ENCODE data around the gene ZDHHC7. TPM values are rescaled to one million over a fixed set of nuclear protein-coding genes. Genes with fewer than 3 reads are reported as not detected.
A peak's percentile ranks its signal among the peaks of the same experiment; 100 is the strongest.
"Not testable (repeated sequence)": the region's sequence is repeated elsewhere in the genome, so short reads cannot be mapped to it uniquely, and the experiment has no call there.

Gene ZDHHC7
- total and polyA plus RNA-seq, 2 donors, result 31.1 to 49.7 TPM

DNA sequence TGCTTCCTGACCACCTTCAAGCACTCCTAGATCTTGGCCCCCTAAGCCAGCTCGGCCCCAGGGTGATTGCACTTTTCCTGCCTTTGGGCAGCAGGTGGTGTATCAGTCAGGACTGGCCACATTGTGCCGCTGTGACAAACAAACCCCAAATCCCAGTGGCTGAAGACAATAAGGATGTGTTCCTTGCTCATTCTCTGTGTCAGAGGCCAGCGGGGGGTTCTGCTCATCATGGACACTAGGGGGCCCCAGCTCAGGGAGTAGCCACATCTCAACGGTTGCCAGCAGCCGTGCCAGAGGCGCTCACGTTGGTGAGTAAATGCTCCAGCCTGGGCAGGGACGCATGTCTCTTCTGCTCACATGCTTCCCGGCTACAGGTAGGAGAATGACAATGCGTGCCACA, 60.4 kb downstream of the ZDHHC7 start:
- no peaks in the 10 kb centered on the region for H3K36me3 ChIP-seq (ENCODE audit: insufficient read depth)
- H3K4me3 ChIP-seq (ENCODE audit: low read depth, low read length), result no peak overlapping the region
- no peak for DNase-seq (ENCODE audit: extremely low spot score)
- no peak overlapping the region for H3K27ac ChIP-seq (ENCODE audit: low read depth)
- WGBS, result 88% methylated on average over 10 of the region's 10 CpGs
- no peaks in the 10 kb centered on the region for H3K4me1 ChIP-seq (ENCODE audit: insufficient read depth)

DNA sequence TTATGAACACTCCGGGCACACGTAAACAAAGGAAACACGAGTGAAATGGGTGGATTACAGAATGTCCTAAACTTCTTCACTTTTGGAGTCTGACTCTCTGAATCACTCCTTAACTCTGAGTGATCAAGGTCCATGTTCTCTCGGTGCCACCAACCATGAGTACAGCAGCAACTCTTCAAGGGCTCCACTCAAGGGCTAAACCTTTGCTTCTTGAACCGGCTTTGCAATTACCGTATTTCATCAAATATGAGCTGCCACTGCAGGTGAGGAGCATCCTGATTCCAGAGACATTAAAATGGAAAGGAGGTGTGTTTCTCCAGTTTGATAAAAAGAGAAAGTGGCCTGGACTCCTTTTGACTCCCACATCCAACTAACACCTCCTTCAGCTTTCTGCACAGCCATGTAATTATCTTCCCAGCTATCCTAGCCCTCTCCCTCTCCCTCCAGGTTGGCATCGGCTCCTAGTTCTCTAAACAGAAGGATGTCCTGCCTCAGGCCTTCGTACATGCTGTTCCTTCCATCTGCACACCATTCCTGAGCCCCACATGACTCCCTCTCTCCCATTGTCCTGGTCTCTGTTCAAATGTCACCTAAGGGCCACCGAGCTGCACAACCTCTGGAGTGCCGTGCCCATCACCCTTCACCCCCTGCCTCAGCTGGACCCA, 61.4 kb downstream of the ZDHHC7 start:
- Histone ChIP-seq H3K4me1 (ENCODE audit: insufficient read depth) (no peaks in the 10 kb centered on the region), H3K27ac (ENCODE audit: low read depth) (no peak overlapping the region), H3K4me3 (ENCODE audit: low read depth, low read length) (no peak overlapping the region), H3K36me3 (ENCODE audit: insufficient read depth) (no peaks in the 10 kb centered on the region)
- 65% methylated on average over 10 of the region's 10 CpGs for WGBS
- DNase-seq (ENCODE audit: extremely low spot score), result no peak

DNA sequence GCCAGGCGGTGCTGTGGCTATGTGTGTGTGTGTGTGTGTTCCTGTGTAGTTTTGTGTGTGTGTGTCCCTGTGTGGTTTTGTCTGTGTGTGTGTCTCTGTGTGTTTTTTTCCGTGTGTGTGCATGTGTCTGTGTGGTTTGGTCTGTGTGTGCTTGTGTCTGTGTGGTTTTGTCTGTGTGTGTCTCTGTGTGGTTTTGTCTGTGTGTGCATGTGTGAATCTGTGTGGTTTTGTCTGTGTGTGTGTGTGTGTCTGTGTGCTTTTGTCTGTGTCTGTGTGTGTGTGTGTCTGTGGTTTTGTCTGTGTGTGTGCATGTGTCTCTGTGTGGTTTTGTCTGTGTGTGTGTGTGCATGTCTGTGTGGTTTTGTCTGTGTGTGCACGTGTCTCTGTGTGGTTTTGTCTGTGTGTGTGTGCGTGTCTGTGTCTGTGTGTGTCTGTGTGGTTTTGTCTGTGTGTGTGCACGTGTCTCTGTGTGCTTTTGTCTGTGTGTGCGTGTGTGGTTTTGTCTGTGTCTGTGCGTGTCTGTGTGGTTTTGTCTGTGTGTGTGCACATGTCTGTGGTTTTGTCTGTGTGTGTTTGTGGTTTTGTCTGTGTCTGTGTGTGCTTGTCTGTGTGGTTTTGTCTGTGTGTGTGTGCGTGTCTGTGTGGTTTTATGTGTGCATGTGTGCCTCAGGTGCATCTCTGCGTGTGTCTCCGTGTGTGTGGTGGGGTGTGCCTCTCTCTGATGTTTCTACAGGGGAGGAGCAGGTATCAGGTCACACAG, 62.3 kb downstream of the ZDHHC7 start:
- Histone ChIP-seq H3K4me3 (ENCODE audit: low read depth, low read length) (no peak overlapping the region), H3K4me1 (ENCODE audit: insufficient read depth) (no peaks in the 10 kb centered on the region), H3K27ac (ENCODE audit: low read depth) (no peak overlapping the region), H3K36me3 (ENCODE audit: insufficient read depth) (no peaks in the 10 kb centered on the region)
- 71% methylated on average over 10 of the region's 10 CpGs for WGBS
- no peak for DNase-seq (ENCODE audit: extremely low spot score)

DNA sequence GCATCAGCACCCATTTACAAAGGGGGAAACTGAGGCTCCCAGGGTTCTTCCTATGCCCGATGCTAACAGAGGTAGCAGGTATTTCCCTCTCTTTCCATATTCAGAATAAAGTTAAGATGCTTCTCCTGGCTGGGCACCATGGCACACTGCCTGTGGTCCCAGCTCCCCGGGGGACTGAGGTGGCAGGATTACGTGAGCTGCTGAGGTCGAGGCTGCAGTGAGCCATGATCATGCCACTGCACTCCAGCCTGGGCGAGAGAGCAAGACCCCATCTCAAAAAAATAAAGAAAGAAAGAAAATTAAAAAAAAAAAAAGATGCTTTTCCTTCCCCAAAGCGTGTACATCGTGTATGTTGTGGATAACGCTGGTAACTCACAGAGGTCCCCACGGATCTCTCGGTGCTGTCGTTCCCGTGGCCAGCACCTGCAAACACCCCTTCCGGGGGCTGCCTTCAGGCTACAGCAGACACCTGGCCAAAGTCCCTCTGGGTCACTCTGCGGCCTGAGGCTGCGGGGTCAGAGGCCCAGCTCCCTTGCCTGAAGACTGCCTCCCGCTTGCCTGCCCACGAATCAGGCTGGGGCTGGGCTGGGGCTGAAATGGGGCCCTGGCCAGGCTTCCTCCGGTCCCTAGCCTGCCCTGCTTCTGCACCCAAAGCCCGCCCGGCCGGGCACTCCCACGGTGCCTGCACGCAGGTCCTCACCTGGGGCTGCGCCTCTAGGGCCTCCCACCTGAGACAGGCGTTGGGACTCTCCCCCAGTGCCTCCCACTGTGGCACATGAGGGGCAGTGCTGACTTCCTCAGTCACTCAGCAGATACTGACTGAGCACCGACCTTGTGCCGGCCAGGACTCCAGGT, 63.1 kb downstream of the ZDHHC7 start:
- H3K4me3 ChIP-seq (ENCODE audit: low read depth, low read length), result no peak overlapping the region
- H3K4me1 ChIP-seq (ENCODE audit: insufficient read depth), result no peaks in the 10 kb centered on the region
- H3K27ac ChIP-seq (ENCODE audit: low read depth), result no peak overlapping the region
- WGBS, result 90% methylated on average over 27 of the region's 27 CpGs
- no peaks in the 10 kb centered on the region for H3K36me3 ChIP-seq (ENCODE audit: insufficient read depth)
- DNase-seq (ENCODE audit: extremely low spot score), result no peak

DNA sequence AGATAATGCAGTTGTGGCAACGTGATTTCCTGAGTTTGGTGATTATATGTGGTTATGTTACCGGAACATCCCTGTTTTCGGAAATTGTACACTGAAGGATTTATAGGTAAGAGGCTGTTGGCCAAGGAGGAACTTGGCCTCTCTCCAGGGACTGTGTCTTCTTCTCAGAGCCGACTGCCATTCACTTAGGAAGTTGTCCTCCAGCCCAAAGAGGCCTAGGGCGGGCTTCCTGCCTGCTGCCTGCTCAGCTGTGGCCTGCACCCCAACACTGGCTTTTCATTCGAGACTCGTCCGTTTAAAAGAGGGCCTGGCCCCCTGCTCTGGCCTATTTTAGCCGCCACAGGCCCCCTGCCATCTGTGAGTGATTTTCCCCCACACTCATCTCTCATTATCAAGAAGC, 64.3 kb downstream of the ZDHHC7 start:
- no peaks in the 10 kb centered on the region for H3K36me3 ChIP-seq (ENCODE audit: insufficient read depth)
- 46% methylated on average over 9 of the region's 9 CpGs for WGBS
- DNase-seq (ENCODE audit: extremely low spot score), result no peak
- H3K4me3 ChIP-seq (ENCODE audit: low read depth, low read length), result no peak overlapping the region
- H3K27ac ChIP-seq (ENCODE audit: low read depth), result no peak overlapping the region
- H3K4me1 ChIP-seq (ENCODE audit: insufficient read depth), result no peaks in the 10 kb centered on the region

DNA sequence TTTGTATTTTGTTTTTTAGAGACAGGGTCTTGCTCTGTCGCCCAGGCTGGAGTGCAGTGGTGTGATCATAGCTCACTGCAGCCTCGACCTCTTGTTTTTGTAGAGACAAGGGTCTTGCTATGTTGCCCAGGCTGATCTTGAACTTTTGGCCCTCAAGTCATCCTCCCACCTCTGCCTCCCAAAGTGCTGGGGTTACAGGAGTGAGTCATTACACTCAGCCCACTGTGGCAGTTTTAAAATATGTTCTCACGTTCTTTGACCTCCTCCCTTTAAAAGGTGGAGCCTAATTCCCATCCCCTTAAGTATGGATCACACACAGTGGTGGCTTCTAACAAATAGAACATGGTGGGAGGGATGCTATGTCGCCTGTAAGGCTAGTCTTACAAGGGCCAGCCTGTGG, 67.7 kb downstream of the ZDHHC7 start:
- no peaks in the 10 kb centered on the region for H3K36me3 ChIP-seq (ENCODE audit: insufficient read depth)
- no peak overlapping the region for H3K27ac ChIP-seq (ENCODE audit: low read depth)
- WGBS, result 89% methylated on average over 4 of the region's 4 CpGs
- no peak overlapping the region for H3K4me3 ChIP-seq (ENCODE audit: low read depth, low read length)
- no peak for DNase-seq (ENCODE audit: extremely low spot score)
- H3K4me1 ChIP-seq (ENCODE audit: insufficient read depth), result no peaks in the 10 kb centered on the region

DNA sequence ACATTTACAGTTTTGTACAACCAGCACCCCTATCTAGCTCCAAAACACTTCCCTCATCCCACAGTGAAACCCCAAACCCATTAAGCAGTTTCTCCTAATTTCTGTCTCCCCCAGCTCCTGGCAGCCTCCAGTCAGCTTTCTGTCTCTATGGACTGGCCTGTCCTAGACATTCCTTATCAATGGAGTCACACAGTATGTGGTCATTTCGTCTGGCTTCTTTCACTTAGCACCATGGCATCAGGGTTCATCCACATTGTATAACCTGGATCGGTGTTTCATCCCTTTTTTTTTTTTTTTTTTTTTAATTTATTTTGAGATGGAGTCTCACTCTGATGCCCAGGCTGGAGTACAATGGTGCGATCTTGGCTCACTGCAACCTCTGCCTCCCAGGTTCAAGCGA, 68.5 kb downstream of the ZDHHC7 start:
- no peak for DNase-seq (ENCODE audit: extremely low spot score)
- no peak overlapping the region for H3K27ac ChIP-seq (ENCODE audit: low read depth)
- 95% methylated on average over 4 of the region's 4 CpGs for WGBS
- no peaks in the 10 kb centered on the region for H3K4me1 ChIP-seq (ENCODE audit: insufficient read depth)
- H3K4me3 ChIP-seq (ENCODE audit: low read depth, low read length), result no peak overlapping the region
- H3K36me3 ChIP-seq (ENCODE audit: insufficient read depth), result no peaks in the 10 kb centered on the region

DNA sequence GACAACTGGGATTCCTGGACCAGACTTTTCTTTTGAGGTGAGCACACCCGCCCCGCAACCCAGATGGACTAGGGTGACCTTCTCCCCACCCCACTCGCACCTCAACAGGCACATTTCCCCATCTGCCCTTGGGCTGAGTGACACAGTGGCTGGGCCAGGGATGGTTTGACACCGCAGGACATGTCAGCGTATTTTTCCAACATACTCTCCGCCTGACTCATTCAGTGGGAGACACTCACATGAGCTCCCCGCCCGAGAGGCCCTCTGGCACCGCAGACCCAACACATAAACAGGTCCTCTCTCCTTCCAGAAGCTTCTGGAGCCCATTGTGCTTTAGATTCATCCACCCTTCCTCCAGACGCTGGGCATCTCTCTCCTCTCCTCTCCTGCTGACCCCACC, 69.4 kb downstream of the ZDHHC7 start:
- no peak for DNase-seq (ENCODE audit: extremely low spot score)
- Histone ChIP-seq H3K4me3 (ENCODE audit: low read depth, low read length) (no peak overlapping the region), H3K36me3 (ENCODE audit: insufficient read depth) (no peaks in the 10 kb centered on the region), H3K27ac (ENCODE audit: low read depth) (no peak overlapping the region), H3K4me1 (ENCODE audit: insufficient read depth) (no peaks in the 10 kb centered on the region)
- WGBS, result 82% methylated on average over 10 of the region's 10 CpGs

DNA sequence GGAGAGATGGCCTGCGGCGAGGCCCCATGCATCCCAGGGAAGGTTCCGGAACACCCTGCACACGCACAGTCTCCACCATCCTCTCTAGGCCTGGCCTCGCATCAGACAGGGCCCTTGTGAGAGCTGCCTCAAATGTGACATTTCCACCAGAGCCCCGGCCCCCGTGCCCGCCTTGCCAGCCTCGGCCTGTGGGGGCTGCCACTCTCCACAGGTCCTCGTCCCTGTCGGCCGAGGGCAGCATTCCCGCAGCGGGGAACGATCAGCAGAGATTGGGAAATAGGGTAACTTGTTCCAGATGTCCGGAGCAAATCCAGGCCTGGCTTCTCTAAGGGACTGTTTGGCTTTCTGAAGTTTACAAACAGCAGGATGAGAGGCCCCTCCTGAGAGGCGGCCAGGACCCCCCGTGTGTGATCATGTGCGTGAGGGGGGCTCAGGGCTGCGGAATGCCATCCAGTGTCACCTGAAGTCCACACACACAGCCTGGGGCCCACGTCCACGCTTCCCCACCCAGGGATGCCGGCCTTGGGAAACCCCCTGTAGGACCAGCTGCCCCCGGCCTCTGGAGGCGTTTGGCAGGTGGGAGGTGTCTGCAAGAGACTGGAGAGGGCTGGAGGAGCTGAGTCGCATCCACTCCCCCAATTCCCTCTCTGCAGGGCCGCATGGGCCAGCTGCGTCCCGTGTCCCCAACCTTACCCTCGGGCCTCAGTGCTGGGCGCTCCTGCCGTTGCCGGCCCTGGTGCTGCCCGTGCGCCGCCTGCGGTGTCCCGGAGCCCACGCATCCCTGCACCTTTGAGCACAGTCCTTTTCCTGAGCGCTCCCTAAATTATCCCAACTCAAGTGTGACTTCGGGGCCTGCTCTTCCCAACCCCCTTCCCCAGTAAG, 70.4 kb downstream of the ZDHHC7 start:
- Histone ChIP-seq H3K4me3 (ENCODE audit: low read depth, low read length) (no peak overlapping the region), H3K4me1 (ENCODE audit: insufficient read depth) (no peaks in the 10 kb centered on the region), H3K27ac (ENCODE audit: low read depth) (peak overlapping the region; percentile 55), H3K36me3 (ENCODE audit: insufficient read depth) (no peaks in the 10 kb centered on the region)
- WGBS, result 70% methylated on average over 41 of the region's 41 CpGs
- no peak for DNase-seq (ENCODE audit: extremely low spot score)

DNA sequence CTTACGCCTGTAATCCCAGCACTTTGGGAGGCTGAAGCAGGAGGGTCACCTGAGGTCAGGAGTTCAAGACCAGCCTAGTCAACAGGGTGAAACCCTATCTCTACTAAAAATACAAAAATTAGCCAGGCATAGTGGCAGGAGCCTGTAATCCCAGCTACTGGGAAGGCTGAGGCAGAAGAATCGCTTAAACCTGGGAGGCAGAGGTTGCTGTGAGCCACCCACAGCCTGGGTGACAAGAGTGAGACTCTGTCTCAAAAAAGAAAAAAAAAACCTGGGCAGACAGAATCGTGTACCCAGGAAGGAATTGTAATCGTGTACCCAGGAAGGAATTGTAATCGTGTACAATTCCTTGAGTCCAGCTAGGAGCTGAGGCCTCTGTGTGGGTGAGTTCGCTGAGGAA, 72.7 kb downstream of the ZDHHC7 start:
- not testable (repeated sequence) for DNase-seq (ENCODE audit: extremely low spot score); H3K36me3 ChIP-seq (ENCODE audit: insufficient read depth); H3K4me1 ChIP-seq (ENCODE audit: insufficient read depth); H3K27ac ChIP-seq (ENCODE audit: low read depth); H3K4me3 ChIP-seq (ENCODE audit: low read depth, low read length)
- 84% methylated on average over 6 of the region's 6 CpGs for WGBS

DNA sequence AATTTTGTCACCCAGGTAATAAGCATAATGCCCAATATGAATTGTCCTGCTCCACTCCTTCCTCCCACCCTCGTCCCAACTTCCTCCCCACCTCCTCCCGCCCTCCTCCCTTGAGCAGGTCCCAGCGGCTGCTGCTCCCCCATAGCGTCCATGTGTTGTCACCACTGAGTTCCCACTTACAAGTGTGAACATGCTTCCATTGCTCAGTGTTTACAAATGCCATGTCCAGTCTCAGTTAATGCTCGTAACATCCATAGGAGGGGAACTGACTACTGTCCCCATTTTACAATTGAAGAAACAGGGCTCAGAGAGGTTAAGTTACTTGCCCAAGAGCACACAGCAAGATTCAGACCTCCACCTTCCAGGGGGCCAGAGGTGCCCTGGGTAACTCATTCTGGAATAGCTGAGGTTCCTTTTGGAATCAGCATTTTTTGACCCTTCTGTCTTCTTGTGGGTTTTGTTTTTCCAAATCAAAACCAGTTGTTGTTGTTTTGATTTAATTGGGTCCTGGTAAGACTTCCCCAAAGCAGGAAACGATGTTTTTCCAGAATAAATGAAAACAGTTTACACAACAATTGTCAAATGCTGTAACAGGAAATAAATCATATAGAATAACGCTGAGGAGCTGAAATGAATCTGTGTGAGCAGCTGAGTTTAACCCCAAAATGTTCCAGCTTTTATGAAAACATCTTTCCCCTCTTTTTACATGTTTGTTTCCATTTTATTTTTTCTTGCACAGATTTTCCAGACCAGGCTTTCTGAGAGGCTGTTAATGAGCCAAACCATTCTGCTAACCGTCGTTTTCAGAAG, 73.9 kb downstream of the ZDHHC7 start:
- H3K4me3 ChIP-seq (ENCODE audit: low read depth, low read length), result no peak overlapping the region
- H3K4me1 ChIP-seq (ENCODE audit: insufficient read depth), result no peaks in the 10 kb centered on the region
- H3K36me3 ChIP-seq (ENCODE audit: insufficient read depth), result no peaks in the 10 kb centered on the region
- no peak for DNase-seq (ENCODE audit: extremely low spot score)
- 57% methylated on average over 9 of the region's 9 CpGs for WGBS
- H3K27ac ChIP-seq (ENCODE audit: low read depth), result no peak overlapping the region

DNA sequence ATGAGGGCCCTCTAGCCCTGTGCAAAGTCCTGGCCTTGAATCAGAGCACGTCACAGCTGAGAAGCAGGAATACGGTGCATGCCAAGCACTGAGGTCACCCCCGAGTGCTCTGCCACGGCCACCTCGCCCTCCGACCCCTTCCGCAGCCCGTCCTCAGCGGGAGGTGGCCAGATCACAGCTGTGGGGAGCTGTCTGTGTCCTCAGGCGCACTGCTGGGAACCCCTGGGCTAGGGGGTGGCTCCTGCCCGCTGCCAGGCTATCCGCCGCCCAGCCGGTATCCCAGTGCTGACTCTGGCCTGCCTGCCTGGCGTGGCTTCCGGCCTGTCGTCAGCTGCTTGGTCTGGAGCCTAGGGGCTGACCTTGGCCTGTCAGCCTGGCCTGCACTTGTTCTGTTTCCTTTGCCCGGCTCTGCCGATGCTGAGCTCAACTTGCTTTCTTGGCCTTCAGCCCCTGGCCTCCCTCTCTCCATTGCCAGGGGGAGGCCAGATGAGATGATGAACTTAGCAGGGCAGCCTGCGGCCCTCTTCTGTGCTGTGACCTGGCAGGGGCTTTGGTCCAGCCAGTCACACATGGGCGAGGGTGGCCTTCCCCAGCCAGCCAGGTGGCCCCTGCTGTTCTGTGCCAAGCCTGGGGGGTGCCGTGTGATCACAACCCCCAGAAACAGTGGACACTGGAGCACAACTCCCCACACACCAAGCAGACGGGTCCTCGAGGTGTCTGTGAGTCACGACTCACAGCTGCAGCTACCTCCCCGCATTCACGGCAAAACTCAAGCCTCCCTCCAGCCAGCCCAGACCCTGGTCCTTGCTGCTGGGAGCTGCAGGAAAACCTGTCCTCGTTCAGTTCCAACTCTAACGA, 77.3 kb downstream of the ZDHHC7 start:
- DNase-seq (ENCODE audit: extremely low spot score), result no peak
- 60% methylated on average over 29 of the region's 29 CpGs for WGBS
- Histone ChIP-seq H3K36me3 (ENCODE audit: insufficient read depth) (no peaks in the 10 kb centered on the region), H3K4me1 (ENCODE audit: insufficient read depth) (no peaks in the 10 kb centered on the region), H3K27ac (ENCODE audit: low read depth) (peak overlapping the region; percentile 40), H3K4me3 (ENCODE audit: low read depth, low read length) (no peak overlapping the region)

Data from urinary bladder (tissue), 4 donors.